Cardiac muscle cell (in vitro differentiated cells and primary cell): Measurements from ENCODE around the gene CALN1. TPM values are rescaled to one million over a fixed set of nuclear protein-coding genes. Genes with fewer than 3 reads are reported as not detected.

Experiments used
- DNase-seq, 2 donors: peaks; one replicate each; pipeline versions ENCODE4 v3.0.0 to v3.0.0-alpha.2; 2010 to 2017; ENCODE audit warnings: low read depth in 1 of 2, low spot score in 1 of 2
- H3K27ac ChIP-seq: fragments of 200-600 bp; sonication (generic); 2 replicates; pipeline ENCODE4 v1.5.1; 2016
- H3K27me3 ChIP-seq: fragments of 200-600 bp; sonication (generic); 2 replicates; pipeline ENCODE4 v1.6.0; 2016; ENCODE audit warnings: control low read depth
- H3K36me3 ChIP-seq: fragments of 200-600 bp; sonication (generic); 2 replicates; pipeline ENCODE4 v1.5.1; 2016; ENCODE audit warnings: control low read depth
- H3K4me1 ChIP-seq: fragments of 200-600 bp; sonication (generic); 2 replicates; pipeline ENCODE4 v1.8.1; 2017; ENCODE audit warnings: low read depth, mild to moderate bottlenecking, mixed run types
- H3K4me3 ChIP-seq: fragments of 200-600 bp; sonication (generic); 2 replicates; pipeline ENCODE4 v1.5.1; 2016; ENCODE audit warnings: mild to moderate bottlenecking
- H3K9me3 ChIP-seq: fragments of 200-600 bp; sonication (generic); 2 replicates; pipeline ENCODE4 v1.5.1; 2017; ENCODE audit warnings: low read depth, mild to moderate bottlenecking, control low read depth
- polyA plus RNA-seq: library from polyadenylated mRNA; unstranded; fragments of >200 nt; fragmentation: Nextera tagmentation; extraction: Ambion mirVana; gene quantifications from 2 replicates; pipeline ENCODE4 v1.2.1, GENCODE V29; 2016
- total RNA-seq: library from RNA; depleted of rRNA; stranded (reverse); fragments of >200 nt; gene quantifications from 2 replicates; pipeline ENCODE4 v1.2.3, GENCODE V29; 2016
- TF ChIP-seq, protein P1 (sequence below): IDR thresholded peaks from 2 replicates; pipeline ENCODE4 v1.5.1; 2012; ENCODE audit warnings: low read depth, mild to moderate bottlenecking, low read length

CALN1 gene
- total and polyA plus RNA-seq, 2 experiments from 2014 or later, result 0.03 to 0.18 TPM

DNA sequence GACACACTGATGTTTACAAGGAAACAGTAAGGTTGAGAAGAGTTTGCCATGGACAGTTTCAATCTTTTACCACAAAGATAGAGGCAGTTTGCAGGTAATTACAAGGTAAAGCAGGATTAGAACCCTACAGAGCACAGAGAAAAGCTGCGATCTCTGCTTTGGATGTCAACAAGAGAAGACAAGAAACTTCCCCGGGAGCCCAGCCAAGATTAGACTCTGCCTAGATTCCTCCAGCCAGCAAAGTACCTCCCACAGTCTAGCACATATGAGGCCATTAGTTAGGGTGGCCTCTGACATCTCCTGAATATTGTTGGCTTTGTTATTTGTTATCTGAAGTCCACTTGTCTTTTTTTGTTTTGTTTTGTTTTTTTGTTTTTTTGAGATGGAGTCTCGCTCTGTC, 178.1 kb downstream of the CALN1 start:
- H3K4me1 ChIP-seq, result no peaks in the 10 kb centered on the region
- TF ChIP-seq, protein P1, sequence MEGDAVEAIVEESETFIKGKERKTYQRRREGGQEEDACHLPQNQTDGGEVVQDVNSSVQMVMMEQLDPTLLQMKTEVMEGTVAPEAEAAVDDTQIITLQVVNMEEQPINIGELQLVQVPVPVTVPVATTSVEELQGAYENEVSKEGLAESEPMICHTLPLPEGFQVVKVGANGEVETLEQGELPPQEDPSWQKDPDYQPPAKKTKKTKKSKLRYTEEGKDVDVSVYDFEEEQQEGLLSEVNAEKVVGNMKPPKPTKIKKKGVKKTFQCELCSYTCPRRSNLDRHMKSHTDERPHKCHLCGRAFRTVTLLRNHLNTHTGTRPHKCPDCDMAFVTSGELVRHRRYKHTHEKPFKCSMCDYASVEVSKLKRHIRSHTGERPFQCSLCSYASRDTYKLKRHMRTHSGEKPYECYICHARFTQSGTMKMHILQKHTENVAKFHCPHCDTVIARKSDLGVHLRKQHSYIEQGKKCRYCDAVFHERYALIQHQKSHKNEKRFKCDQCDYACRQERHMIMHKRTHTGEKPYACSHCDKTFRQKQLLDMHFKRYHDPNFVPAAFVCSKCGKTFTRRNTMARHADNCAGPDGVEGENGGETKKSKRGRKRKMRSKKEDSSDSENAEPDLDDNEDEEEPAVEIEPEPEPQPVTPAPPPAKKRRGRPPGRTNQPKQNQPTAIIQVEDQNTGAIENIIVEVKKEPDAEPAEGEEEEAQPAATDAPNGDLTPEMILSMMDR, result no peak
- H3K27ac ChIP-seq, result no peak overlapping the region
- no peaks in the 10 kb centered on the region for H3K9me3 ChIP-seq
- no peaks in the 10 kb centered on the region for H3K36me3 ChIP-seq
- H3K27me3 ChIP-seq, result no peaks in the 10 kb centered on the region
- DNase-seq, result no peak
- no peak overlapping the region for H3K4me3 ChIP-seq

DNA sequence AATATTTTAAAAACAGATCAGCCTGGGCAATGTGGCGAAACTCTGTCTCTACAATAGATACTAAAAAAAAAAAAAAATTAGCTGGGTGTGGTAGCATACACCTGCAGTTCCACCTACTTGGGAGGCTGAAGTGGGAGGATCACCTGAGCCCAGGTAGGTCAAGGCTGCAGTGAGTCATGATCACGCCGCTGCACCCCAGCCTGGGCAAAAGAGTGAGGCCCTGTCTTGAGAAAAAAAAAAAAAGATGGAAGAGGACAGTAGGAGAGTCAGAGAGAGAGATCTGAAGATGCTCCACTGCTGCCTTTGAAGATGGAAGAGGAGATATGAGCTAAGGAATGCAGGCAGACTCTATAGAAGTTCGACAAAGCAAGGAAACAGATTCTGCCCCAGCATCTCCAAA, 181.9 kb downstream of the CALN1 start:
- TF ChIP-seq, protein P1, result no peak
- Histone ChIP-seq H3K9me3 (no peaks in the 10 kb centered on the region), H3K27me3 (no peaks in the 10 kb centered on the region), H3K4me3 (no peak overlapping the region), H3K36me3 (no peaks in the 10 kb centered on the region), H3K27ac (no peak overlapping the region), H3K4me1 (no peaks in the 10 kb centered on the region)
- no peak for DNase-seq

DNA sequence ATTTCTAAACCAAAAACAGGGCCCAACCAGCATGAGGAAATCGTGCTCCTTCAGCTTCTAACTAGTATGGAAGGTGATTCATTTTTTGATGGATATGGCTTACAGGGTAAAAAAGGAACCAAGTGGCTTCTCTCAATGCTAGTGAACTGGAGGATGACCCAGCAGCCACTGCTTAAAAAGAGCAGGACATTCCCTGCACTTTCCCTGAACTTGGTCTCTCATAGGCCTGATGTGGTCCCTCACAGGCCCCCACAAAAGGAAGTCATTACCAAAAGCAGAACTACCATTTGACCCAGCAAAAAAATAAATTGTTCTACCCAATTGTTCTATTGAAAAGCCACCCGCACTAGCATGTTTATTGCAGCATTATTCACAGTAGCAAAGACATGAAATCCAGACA, 188.8 kb downstream of the CALN1 start:
- DNase-seq, result no peak
- H3K4me1 ChIP-seq, result no peaks in the 10 kb centered on the region
- H3K9me3 ChIP-seq, result no peaks in the 10 kb centered on the region
- TF ChIP-seq, protein P1, result no peak
- no peaks in the 10 kb centered on the region for H3K27me3 ChIP-seq
- H3K27ac ChIP-seq, result no peak overlapping the region
- H3K4me3 ChIP-seq, result no peak overlapping the region
- H3K36me3 ChIP-seq, result no peaks in the 10 kb centered on the region

DNA sequence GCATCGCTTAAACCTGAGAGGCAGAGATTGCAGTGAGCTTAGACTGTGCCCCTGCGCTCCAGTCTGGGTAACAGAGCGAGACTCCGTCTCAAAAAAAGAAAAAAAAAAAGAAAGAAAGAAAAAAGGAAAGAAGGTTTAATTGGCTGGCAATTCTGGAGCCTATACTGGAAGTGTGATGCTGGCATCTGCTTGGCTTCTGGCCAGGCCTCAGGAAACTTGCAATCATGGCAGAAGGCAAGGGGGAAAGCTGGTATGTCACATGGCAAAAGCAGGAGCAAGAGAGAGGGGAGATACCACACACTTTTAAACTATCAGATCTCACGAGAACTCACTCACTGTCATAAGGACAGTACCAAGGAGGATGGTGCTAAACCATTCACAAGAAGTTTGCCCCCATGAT, 190.0 kb downstream of the CALN1 start:
- DNase-seq, result no peak
- H3K4me3 ChIP-seq, result no peak overlapping the region
- H3K36me3 ChIP-seq, result no peaks in the 10 kb centered on the region
- H3K27ac ChIP-seq, result no peak overlapping the region
- no peaks in the 10 kb centered on the region for H3K27me3 ChIP-seq
- H3K4me1 ChIP-seq, result no peaks in the 10 kb centered on the region
- no peaks in the 10 kb centered on the region for H3K9me3 ChIP-seq
- TF ChIP-seq, protein P1, result no peak

DNA sequence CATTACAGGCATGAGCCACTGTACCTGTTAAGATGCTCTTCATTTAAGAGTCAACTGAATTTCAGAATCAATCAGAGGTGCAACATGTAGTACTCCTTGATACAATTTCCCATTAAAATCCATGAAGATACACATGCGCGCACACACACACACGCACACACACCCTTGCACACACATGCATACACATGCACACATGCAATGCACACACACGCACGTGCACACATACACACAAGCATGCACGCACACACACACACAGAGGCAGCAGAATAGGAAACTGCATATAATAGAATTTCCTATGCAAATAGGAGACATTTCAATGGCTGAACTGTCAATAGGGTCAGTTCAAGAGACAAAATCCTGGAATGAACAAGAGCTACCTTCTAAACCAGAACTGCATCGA, 192.6 kb downstream of the CALN1 start:
- H3K4me3 ChIP-seq, result no peak overlapping the region
- TF ChIP-seq, protein P1, result no peak

DNA sequence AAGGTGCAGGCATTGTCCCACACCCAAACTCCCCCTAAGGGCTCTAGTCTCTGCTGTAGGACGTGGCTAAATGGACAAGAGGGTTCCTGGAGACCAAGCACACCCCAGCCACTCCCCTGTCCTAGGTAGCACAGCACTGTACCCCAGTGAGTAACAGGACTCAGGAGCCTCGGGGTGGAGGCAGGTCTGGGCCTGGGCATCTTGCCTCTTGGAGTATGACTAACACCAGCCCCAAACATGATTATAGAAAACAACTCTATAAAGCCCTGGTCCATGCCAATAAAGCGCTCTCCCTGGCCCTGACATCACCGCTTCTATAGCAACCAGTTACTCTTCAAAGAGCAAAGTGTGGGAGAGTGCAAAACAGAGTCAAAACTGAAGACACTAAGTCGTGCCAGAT, 195.0 kb downstream of the CALN1 start:
- no peak for DNase-seq
- TF ChIP-seq, protein P1, result no peak
- Histone ChIP-seq H3K36me3 (no peaks in the 10 kb centered on the region), H3K27ac (no peak overlapping the region), H3K9me3 (no peaks in the 10 kb centered on the region), H3K27me3 (no peaks in the 10 kb centered on the region), H3K4me3 (no peak overlapping the region), H3K4me1 (no peaks in the 10 kb centered on the region)

More for the DNA sequence above, 192.6 kb downstream of the CALN1 start:
- Histone ChIP-seq H3K4me1 (no peaks in the 10 kb centered on the region), H3K36me3 (no peaks in the 10 kb centered on the region), H3K27ac (no peak overlapping the region), H3K9me3 (no peaks in the 10 kb centered on the region), H3K27me3 (no peaks in the 10 kb centered on the region)
- DNase-seq, result no peak
